Measurements from ENCODE around the gene SLC3A2. TPM values are rescaled to one million over a fixed set of nuclear protein-coding genes. Genes with fewer than 3 reads are reported as not detected.
A peak's percentile ranks its signal among the peaks of the same experiment; 100 is the strongest.

The SLC3A2 gene
- total and polyA plus RNA-seq, 2 of the 13 experiments (the other 11 are each of a cell fraction or from before 2014, with no cell fraction given) = 213 to 226 TPM

- peak; percentile 27; the same call in 1 of the 2 replicates for TF ChIP-seq ZFP82 (CRISPR knock-in tag; IDR thresholded peaks at IDR 0.05; ENCODE audit: borderline replicate concordance)
- TF ChIP-seq ZBTB46 (CRISPR knock-in tag; IDR thresholded peaks at IDR 0.05; ENCODE audit: borderline replicate concordance) = no peak
- no peak for TF ChIP-seq U2AF2 (IDR thresholded peaks at IDR 0.05; ENCODE audit: low read depth, low read length)
- 0 out of 2 replicates have a peak, but pooled peaks have one; percentile 65 for TF ChIP-seq ZNF691 (CRISPR knock-in tag; IDR thresholded peaks at IDR 0.05; ENCODE audit: borderline replicate concordance, low read depth)
- TF ChIP-seq TOPORS (CRISPR knock-in tag; IDR thresholded peaks at IDR 0.05) = peak; percentile 11; the same call in 1 of the 2 replicates
- 0 out of 2 replicates have a peak, but pooled peaks have one; percentile 52 for TF ChIP-seq ZNF589 (CRISPR knock-in tag; conservative IDR thresholded peaks at IDR 0.05)
- peak; percentile 99; the same call in 1 of the 2 replicates for TF ChIP-seq MXD1 (CRISPR knock-in tag; IDR thresholded peaks at IDR 0.05)
- no peak; the same call in 1 of the 2 replicates for TF ChIP-seq LBX2 (CRISPR knock-in tag; IDR thresholded peaks at IDR 0.05; ENCODE audit: borderline replicate concordance)
- peak; percentile 39; the same call in 1 of the 2 replicates for TF ChIP-seq RCOR2 (CRISPR knock-in tag; IDR thresholded peaks at IDR 0.05)
- no peak for TF ChIP-seq PATZ1 (CRISPR knock-in tag; IDR thresholded peaks at IDR 0.05)
- TF ChIP-seq NR2F6 (IDR thresholded peaks at IDR 0.05) = no peak
- TF ChIP-seq NR2F6 (CRISPR knock-in tag; IDR thresholded peaks at IDR 0.05) = peak; percentile 63; the same call in 1 of the 2 replicates
- peak; percentile 59; the same call in 1 of the 2 replicates for TF ChIP-seq ZNF547 (CRISPR knock-in tag; IDR thresholded peaks at IDR 0.05)
- TF ChIP-seq CENPT (CRISPR knock-in tag; IDR thresholded peaks at IDR 0.05; ENCODE audit: low read depth) = no peak
- peak; percentile 97; the same call in 1 of the 2 replicates for TF ChIP-seq NR0B2 (CRISPR knock-in tag; IDR thresholded peaks at IDR 0.05)
- TF ChIP-seq FOXJ3 (CRISPR knock-in tag; IDR thresholded peaks at IDR 0.05; ENCODE audit: borderline replicate concordance) = no peak
- no peak for TF ChIP-seq ZNF792 (CRISPR knock-in tag; IDR thresholded peaks at IDR 0.05)
- no peak for TF ChIP-seq ZNF597 (CRISPR knock-in tag; IDR thresholded peaks at IDR 0.05)
- 0 out of 2 replicates have a peak, but pooled peaks have one; percentile 37 for TF ChIP-seq ZNF576 (CRISPR knock-in tag; IDR thresholded peaks at IDR 0.05)
- TF ChIP-seq SOX6 (IDR thresholded peaks at IDR 0.05) = no peak
- TF ChIP-seq SOX6 (CRISPR knock-in tag; IDR thresholded peaks at IDR 0.05) = peak; percentile 45; the same call in 1 of the 2 replicates
Measured at GRCh38 chr11:62839050-62839945, 41.4 kb upstream of the SLC3A2 start, which contains the start of gene WDR74 (continued).
